Activated CD8-positive, alpha-beta memory T cell treated with anti-CD3 and anti-CD28 coated beads, Interleukin-2, amount 50 U/mL, for 4 hours (primary cell): ENCODE results near the gene AFF4.
"Not testable (repeated sequence)": the region's sequence is repeated elsewhere in the genome, so short reads cannot be mapped to it uniquely, and the experiment has no call there.

Source experiments
- DNase-seq: peaks from one replicate; pipeline ENCODE4 v3.0.0-alpha.2; 2020

The AFF4 gene

DNA sequence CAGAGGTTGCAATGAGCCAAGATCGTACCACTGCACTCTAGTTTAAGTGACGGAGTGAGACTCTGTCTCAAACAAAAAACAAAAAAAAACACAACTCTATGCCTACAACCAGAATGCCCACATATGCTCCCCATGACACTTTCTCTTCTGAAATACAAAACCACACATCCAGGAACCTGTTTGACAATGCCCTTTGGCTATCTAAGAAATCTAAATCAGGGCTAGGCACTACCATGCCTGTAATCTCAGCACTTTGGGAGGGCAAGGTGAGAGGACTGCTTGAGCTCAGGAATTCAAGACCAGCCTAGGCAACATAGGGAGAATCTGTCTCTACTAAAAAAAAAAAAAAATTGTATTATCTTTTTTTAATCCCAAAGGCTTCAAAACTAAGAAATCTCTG, 10.6 kb downstream of the AFF4 start:
- DNase-seq, result no peak

DNA sequence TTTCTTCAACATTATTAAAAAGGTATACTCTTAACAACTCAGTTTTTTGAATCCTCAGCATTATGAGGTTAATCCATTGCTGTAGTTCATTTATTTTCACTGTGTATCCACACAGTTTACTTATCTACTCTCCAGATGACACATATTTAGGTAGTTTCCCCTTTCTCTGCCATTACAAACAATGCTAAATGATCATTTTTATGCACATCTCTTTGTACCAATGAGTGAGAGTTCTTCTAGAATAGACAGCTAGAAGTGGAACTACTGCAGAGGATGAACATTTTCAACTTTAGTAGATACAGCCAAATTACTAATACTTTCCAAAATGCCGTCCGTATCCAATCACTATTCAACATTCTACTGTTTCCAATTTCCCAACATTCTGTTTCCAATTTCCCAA, 11.5 kb downstream of the AFF4 start:
- no peak for DNase-seq

- no peak for DNase-seq
These were observed 14.3 kb downstream of the AFF4 start for GRCh38 chr5:132949136-132949535.

DNA sequence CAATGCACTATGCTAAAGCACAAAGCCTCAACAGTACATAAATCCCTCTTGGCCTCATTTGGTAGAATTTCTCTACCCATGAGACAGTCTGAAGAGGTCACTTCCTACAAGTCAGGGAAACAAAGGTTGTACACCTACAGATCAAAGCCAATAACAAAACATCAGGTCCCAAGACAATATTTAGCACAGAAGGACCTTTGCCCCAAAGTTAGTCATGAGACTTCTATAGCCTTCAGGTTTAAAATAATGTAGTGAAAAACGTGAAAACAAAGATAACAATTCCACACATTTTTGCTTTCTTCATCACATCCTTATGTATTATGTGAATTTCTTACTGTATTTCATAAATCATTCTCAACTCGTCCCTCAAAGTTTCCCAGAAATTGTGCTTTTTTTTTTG, 15.8 kb downstream of the AFF4 start:
- DNase-seq, result no peak

GRCh38 chr5:132945315-132945714, 18.1 kb downstream of the AFF4 start:
- not testable (repeated sequence) for DNase-seq

DNA sequence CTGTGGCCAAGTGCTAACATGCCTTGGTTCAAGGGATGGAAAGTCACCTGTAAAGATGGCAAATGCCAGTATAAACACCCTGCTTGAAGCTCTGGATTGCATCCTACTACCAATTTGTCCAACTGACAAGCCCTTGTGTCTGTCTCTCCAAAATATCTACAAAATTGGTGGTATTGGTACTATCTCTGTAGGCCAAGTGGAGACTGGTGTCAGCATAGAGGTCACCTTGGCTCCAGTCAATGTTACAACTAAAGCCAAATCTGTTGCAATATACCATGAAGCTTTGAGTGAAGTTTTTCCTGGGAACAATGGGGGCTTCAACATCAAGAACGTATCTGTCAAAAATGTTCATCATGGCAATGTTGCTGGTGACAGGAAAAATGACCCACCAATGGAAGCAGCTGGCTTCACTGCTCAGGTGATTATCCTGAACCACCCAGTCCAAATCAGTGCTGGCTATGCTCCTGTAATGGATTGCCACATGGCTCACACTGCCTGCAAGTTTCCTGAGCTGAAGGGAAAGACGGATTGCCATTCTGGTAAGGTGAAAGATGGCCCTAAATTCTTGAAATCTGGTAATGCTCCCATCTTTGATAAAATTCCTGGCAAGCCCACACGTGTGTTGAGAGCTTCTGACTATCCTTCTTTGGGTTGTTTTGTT, 19.9 kb downstream of the AFF4 start:
- no peak for DNase-seq

GRCh38 chr5:132941331-132941730, 22.1 kb downstream of the AFF4 start:
- no peak for DNase-seq

DNA sequence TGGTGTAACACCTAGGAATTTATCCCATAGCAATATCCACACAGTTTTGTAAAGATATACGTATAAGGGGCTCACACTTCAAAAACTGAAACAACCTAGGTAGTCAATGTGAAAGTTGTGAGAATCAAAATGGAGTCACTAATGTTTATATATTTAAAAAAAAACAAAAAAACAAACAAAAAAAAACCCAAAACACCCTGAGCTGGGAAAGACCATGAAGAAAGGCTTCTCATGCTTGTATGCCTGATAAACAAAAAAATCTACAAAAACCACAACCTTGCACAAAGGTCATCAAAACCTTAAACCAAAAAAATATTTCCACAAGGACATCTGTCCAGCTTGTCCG, 35.4 kb downstream of the AFF4 start:
- no peak for DNase-seq

- DNase-seq, result no peak
These were observed 35.9 kb downstream of the AFF4 start for GRCh38 chr5:132927355-132928061.

GRCh38 chr5:132926437-132926836, 37.0 kb downstream of the AFF4 start:
- no peak for DNase-seq

DNA sequence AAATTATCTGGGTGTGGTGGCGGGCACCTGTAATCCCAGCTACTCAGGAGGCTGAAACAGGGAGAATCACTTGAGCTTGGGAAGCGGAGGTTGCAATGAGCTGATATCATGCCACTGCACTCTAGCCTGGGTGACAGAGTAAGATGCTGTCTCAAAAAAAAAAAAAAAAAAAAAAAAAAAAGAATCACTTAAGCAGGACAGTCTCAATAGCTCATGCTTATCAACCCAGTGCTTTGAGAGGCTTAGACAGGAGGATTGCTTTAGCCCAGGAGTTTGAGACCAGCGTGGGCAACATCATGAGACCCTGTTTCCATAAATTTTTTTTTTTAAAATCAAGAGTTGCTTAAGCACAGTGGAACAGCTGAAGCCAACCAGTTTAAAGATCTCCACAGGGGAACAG, 47.3 kb downstream of the AFF4 start:
- DNase-seq, result no peak

DNA sequence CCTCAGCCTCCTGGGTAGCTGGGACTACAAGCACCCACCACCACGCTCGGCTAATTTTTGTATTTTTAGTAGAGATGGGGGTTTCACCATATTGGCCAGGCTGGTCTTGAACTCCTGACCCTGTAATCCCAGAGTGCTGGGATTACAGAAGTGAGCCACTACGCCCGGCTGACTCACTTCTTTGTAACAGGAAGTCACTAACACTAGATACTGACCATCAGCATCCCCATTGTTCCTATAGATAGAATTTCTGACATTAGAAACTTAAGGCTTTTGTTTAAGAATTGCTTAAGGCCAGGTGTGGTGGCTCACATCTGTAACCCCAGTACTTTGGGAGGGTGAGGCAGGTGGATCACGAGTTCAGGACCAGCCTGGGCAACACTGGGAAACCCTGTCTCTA, 47.8 kb downstream of the AFF4 start:
- DNase-seq, result no peak

- no peak for DNase-seq
These were observed 53.7 kb downstream of the AFF4 start for GRCh38 chr5:132909702-132910101.

DNA sequence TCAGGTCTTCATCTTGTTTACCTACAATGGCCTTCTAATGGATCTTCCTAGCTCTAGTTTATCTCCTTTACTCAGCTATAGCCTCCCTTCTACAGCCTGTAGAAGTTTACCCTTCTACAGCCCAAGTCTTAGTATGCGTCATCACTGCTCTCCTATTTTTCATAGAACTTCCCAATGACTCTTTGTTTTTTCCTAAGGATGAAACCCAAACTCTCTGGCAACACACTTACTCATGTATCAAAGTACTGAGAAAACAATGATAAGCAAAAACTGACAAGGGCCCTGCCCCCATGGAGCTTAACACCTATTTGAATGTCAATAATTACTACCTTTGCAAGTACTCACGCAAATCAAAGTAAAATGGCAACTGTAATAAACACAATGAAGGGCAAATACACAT, 56.3 kb downstream of the AFF4 start:
- no peak for DNase-seq

DNA sequence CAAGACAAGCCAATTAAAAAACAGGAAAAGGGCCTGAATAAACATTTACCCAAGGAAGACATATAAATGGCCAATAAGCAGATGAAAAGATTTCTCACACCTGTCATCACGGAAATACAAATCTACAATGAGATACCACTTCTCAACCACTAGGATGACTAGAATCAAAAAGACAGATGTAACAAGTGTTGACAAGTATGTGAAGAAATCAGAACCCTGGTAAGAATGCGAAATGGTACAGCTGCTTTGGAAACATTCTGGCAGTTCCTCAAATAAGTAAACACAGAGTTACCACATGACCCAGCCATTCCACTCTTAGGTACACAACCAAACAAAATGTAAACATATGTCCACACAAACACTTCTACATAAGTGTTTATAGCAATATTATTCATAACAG, 57.5 kb downstream of the AFF4 start:
- no peak for DNase-seq

- DNase-seq, result no peak
These were observed 61.7 kb downstream of the AFF4 start for GRCh38 chr5:132901730-132902129.

- DNase-seq, result no peak
These were observed 62.4 kb downstream of the AFF4 start for GRCh38 chr5:132901036-132901435.

DNA sequence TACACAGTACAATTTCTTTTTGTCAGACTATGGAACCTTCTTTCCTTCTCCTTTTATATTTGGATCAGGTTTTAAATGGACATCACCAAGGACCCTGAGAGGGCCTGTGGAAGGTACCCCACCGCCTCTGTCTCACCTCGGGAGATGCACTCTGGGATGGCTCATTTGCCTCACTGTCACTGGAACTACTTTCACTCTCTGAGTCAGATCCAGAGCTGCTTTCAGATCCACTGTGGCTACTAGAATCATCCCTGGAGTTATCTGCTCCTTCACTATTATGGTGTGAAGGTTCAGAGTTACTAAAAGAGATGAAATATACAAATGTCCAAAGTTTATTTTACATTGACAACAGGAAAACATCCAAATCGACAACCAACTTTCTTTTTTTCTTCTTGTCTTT, 65.3 kb downstream of the AFF4 start:
- no peak for DNase-seq

GRCh38 chr5:132896685-132897084, 66.7 kb downstream of the AFF4 start:
- DNase-seq, result no peak

DNA sequence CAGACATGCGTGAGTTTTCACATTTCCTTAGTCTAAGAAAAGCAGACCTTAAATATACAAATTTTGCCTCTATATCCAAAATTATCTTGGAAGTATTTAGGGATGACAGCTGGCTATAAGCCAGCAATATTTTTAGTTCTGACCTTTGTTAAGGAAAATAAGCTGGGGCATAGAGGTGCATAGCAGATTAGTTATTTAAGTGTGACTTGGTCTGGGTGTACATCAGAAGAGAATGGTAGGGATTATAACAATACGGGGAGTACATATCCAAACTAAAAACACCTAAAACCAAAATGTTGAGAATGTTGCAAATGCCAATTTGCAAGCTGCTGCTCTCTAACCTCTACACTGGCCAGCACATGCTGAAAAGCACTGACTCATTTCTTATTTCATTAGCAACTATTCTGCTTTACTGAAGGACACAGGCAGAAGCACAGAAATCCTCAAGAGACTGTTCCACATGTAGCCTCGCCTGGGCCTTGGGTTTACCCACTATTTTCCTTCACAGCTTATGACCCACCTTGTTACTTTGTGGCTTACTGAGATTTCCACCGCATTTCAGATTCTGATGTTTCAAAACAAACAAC, 67.6 kb downstream of the AFF4 start:
- no peak for DNase-seq

DNA sequence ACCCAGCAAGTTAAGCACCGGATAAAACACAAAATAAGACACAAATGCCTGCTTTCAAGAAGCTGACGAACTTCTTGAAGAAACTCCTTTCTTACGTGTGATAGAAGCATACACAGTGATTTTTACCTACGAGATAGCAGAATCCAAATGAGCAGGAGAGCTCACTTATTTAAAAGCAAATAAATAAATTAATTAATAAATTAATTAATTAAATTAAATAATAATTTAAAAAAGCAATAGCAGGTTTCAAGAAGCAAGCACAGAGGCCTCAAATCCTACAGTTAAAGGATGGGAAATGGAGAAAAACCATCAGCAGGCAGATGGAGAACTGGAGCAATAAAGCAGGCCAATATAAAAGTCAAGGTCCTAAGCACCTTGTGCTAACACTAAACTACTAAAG, 72.6 kb downstream of the AFF4 start:
- DNase-seq, result no peak

GRCh38 chr5:132889501-132889900, 73.9 kb downstream of the AFF4 start:
- no peak for DNase-seq

- no peak for DNase-seq
These were observed 76.2 kb downstream of the AFF4 start for GRCh38 chr5:132887283-132887682.

DNA sequence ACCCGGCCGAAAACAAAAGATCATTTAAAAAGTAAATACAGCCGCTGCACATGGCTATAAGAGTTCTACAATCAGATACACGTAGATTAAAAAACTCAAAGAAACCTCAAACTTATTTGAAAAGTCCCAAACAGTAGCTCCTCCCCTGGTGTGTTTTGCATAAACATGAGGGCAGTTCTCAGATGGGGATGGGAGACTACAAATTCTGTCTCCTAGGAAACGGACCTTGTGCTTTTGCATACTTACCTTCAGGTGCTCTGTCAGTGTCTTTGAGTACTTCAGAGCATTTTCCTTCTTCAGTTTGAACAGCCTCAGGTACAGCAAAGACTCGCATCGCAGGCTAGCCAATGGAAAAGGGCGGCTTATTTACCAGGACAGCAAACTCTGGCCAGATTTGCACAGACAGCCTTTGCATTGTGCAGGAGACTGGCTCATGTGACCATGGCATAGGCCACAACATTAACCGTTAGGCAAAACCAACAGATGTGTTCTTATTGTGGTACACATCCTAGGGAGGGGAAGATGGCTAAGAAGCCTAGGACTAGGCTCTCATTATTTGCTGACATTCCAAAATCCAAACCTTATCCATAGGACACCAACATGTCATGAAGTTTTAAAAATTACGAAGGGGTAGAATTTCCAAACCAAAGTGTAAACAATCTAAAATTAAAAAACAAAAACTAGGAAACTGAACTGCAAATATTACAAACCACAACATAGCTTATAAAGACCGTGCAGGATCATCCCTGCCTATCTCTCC, 77.2 kb downstream of the AFF4 start:
- DNase-seq, result no peak
